ENCODE measurements around the gene APC2.
"Not testable (repeated sequence)": the region's sequence is repeated elsewhere in the genome, so short reads cannot be mapped to it uniquely, and the experiment has no call there.

APC2 gene

DNA sequence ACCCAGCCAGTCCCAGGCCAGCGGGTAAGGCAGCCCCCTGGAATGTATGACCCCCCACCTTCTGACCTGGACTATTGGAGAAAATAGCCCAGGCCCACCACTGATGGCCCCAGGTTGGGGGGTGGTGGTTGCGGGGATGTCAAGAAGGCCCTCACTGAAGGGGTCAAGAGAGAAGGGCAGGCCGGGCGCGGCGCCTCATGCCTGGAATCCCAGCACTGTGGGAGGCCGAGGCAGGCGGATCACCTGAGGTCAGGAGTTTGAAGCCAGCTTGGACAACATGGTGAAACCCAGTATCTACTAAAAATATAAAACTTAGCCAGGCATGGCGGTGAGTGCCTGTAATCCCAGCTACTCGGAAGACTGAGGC is 64.4 kb downstream of the APC2 start:
- no peak for DNase-seq

DNA sequence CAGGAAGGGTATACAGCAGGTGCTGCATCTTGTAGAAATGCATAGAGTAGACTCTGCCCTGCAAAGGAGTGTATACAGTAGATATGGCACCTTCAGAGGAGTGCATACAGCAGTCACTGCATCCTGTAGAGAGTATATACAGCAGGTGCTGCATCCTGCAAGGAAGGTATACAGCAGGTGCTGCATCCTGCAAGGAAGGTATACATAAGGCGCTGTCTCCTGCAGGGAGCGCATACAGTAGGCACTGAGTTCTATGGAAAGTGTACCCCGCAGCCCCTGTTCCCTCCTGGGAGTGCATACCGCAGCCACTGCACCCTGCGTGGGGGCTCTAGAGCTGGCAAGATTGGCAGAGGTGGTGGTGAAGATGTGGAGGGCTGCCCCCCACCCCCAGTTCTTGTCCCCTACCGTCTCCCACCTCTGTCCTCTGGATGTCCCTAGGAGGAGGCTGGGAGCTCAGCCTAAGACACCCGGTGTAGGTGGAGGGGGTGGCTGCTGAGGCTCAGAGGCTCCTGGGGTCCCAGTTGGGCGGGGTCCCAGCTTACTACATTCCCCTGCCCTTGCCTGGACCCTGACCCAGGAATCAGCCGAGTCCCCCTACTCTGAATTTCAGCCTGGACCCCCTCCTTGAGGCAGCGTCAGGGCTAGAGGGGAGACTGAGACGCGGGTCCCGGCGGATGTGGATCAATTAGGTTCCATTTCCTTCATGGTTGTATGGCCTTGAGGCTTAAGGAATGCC is 65.2 kb downstream of the APC2 start:
- DNase-seq: no peak

DNA sequence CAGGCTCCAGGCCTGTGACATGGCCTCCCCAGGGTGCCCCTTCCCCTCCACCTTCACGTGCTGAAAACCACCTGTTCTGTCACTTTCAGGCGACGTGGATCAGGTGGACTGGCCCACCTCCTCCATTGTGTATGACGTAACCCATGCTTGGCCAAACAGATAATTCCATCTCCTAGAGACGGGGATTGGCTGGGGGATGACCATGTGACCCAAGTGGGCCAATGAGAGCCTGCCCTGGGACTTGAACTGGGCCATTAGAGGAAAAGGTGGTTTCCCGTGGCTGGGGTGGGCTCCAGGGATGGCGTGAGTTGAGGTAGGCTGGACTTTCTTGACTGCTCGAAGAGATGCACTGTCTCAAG is 66.5 kb downstream of the APC2 start:
- no peak for DNase-seq

DNA sequence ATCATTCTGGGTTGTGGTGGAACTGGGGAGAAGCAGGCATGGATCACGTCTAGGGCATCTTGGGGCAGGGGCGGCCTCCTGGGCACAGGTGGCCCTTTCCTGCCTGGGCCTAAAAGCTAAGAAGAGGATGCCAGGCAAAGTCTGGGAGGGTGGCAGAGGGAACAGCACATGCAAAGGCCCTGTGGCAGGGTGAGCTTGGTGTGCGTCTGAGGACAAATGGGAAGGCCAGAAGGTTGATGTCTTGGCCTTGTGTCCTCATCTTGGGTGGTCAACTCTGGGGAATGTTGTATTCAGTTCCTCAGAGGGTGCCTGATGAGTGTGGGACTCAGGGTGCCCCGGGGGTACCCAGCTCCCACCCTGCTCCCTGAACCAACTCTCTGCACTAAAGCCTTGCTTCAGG is 68.5 kb downstream of the APC2 start:
- no peak for DNase-seq

GRCh38 chr19:1519802-1520201 is 69.9 kb downstream of the APC2 start:
- DNase-seq: not testable (repeated sequence)

GRCh38 chr19:1520203-1520780 is 70.4 kb downstream of the APC2 start:
- DNase-seq: no peak

GRCh38 chr19:1521636-1522035 is 71.7 kb downstream of the APC2 start:
- no peak for DNase-seq

GRCh38 chr19:1522061-1522460 is 72.1 kb downstream of the APC2 start:
- DNase-seq: no peak

- no peak for DNase-seq
These were observed 72.9 kb downstream of the APC2 start for GRCh38 chr19:1522838-1523237.

All from NK-92 treated with Interleukin-12 subunit alpha and Interleukin-12 subunit beta, amount 100 ng/mL, for 24 hours (cell line).